Endothelial cell of umbilical vein (primary cell): ENCODE measurements around the gene EXOC6. TPM values are rescaled to one million over a fixed set of nuclear protein-coding genes. Genes with fewer than 3 reads are reported as not detected.
A peak's percentile ranks its signal among the peaks of the same experiment; 100 is the strongest.

Experiments
- BruUV-seq: library from RNA; stranded (reverse); fragments of 400-500 nt; replicated peaks from 2 replicates; lab custom pipeline; 2021; lab: Mats Ljungman, UMichigan
- CTCF ChIA-PET: fragments of 300-600, 350-600 bp; sonication (Branson Sonifier 250); formaldehyde crosslinking; loops from one replicate; lab custom pipeline; 2021; ENCODE audit warnings: antibody characterized with exemption, inconsistent platforms; lab: Charles Lee
- POLR2A ChIA-PET: fragments of 300-600, 350-600 bp; sonication (Branson Sonifier 250); formaldehyde crosslinking; loops from one replicate; lab custom pipeline; 2021; ENCODE audit warnings: antibody characterized with exemption, inconsistent platforms; lab: Charles Lee
- DNase-seq: peaks from one replicate; pipeline ENCODE4 v3.0.0-alpha.2; 2011; ENCODE audit warnings: low read depth, low spot score
- FAIRE-seq: peaks from 2 replicates; lab custom pipeline; 2011; peaks lifted over from hg19 to GRCh38; lab: Jason Lieb, UNC
- H2AFZ ChIP-seq: 2 replicates; pipeline ENCODE4 v1.6.0; 2012; ENCODE audit warnings: low read depth, low read length, control low read depth, inconsistent platforms
- H3K27ac ChIP-seq: 2 replicates; pipeline ENCODE4 v1.5.1; 2011; ENCODE audit warnings: low read depth, mild to moderate bottlenecking, control low read depth, low read length, moderate library complexity; ENCODE audit not compliant: insufficient read depth
- H3K27me3 ChIP-seq, 2 experiments: 2 replicates each; pipeline versions ENCODE4 v1.6.0 to v1.6.1; 2011; ENCODE audit warnings: low read length in 2 of 2, mixed read lengths in 1 of 2; ENCODE audit not compliant: control insufficient read depth in 2 of 2, insufficient read depth in 2 of 2
- H3K36me3 ChIP-seq, 2 experiments: 2 replicates in 1 of 2; 3 replicates in 1 of 2; pipeline ENCODE4 v1.5.1; 2011; ENCODE audit warnings: low read length in 2 of 2, mild to moderate bottlenecking in 1 of 2, moderate library complexity in 1 of 2; ENCODE audit not compliant: control insufficient read depth in 2 of 2, insufficient read depth in 2 of 2; ENCODE audit errors: extremely low read depth in 1 of 2
- H3K4me1 ChIP-seq: 3 replicates; pipeline ENCODE4 v1.5.1; 2011; ENCODE audit warnings: mild to moderate bottlenecking, low read length; ENCODE audit not compliant: control insufficient read depth, insufficient read depth; ENCODE audit errors: extremely low read depth
- H3K4me2 ChIP-seq: 2 replicates; pipeline ENCODE4 v1.6.1; 2011; ENCODE audit warnings: low read length, control low read depth, mixed read lengths; ENCODE audit not compliant: insufficient read depth
- H3K4me3 ChIP-seq, 3 experiments: fragments of 200-600 bp in 1 of 3; sonication (generic), shearing (Covaris generic) in 1 of 3; replicated peaks in 1 of 3; 2 replicates each; pipeline ENCODE4 v1.5.1; 2011 to 2016; ENCODE audit warnings: control low read depth in 3 of 3, low read length in 3 of 3, mild to moderate bottlenecking in 2 of 3, inconsistent platforms in 1 of 3, low read depth in 1 of 3, moderate library complexity in 1 of 3; ENCODE audit not compliant: insufficient read depth in 1 of 3
- H3K79me2 ChIP-seq: 2 replicates; pipeline ENCODE4 v1.6.0; 2012; ENCODE audit warnings: low read length, inconsistent platforms; ENCODE audit not compliant: control insufficient read depth, insufficient read depth
- H3K9ac ChIP-seq: replicated peaks from 2 replicates; pipeline ENCODE3; 2011; ENCODE audit warnings: low read length, control low read depth; ENCODE audit not compliant: insufficient read depth; ENCODE audit errors: extremely low read depth
- H3K9me1 ChIP-seq: replicated peaks from 3 replicates; pipeline ENCODE4 v1.6.0; 2011; ENCODE audit warnings: mild to moderate bottlenecking, low read length; ENCODE audit not compliant: control insufficient read depth, insufficient read depth; ENCODE audit errors: extremely low read depth
- H3K9me3 ChIP-seq: replicated peaks from 2 replicates; pipeline ENCODE4 v1.5.1; 2012; ENCODE audit warnings: low read length, inconsistent platforms; ENCODE audit not compliant: control insufficient read depth, insufficient read depth
- H4K20me1 ChIP-seq: replicated peaks from 2 replicates; pipeline ENCODE3; 2011; ENCODE audit warnings: mild to moderate bottlenecking, low read length; ENCODE audit not compliant: control insufficient read depth, insufficient read depth; ENCODE audit errors: extremely low read depth
- FOS ChIP-seq: IDR thresholded peaks from 2 replicates; pipeline ENCODE4 v1.6.1; 2011; ENCODE audit warnings: mild to moderate bottlenecking, low read length, moderate library complexity, borderline replicate concordance; ENCODE audit not compliant: insufficient read depth
- MYC ChIP-seq: IDR thresholded peaks from one replicate; pipeline ENCODE4 v1.6.1; 2011; ENCODE audit warnings: mild to moderate bottlenecking, low read depth, low read length
- dilution Hi-C: fragments of 300-500 bp; cut with MboI; formaldehyde crosslinking; loops from one replicate; pipeline ENCODE4 v1.15.0; 2019; ENCODE audit warnings: low sequenced_read_pairs; ENCODE audit not compliant: extremely low pct_ligation_motif_present
- intact Hi-C: fragments of 100-400 bp; cut with micrococcal nuclease; formaldehyde crosslinking; loops from one replicate; pipeline ENCODE4 v1.10.0; 2022
- polyA plus RNA-seq, 4 experiments: library from polyadenylated mRNA; depleted of rRNA in 3 of 4; stranded (reverse) in 3 of 4; unstranded in 1 of 4; fragments of >200 nt; gene quantifications; 2 replicates each; pipeline versions ENCODE4 v1.2.1 to v1.2.3, GENCODE V29; 2011 to 2012; ENCODE audit warnings: missing spikeins in 1 of 4
- total RNA-seq: library from RNA; stranded (reverse); gene quantifications from 2 replicates; pipeline ENCODE4 v1.2.3, GENCODE V29; 2021
- TF ChIP-seq, protein P1 (sequence below), 2 donors: IDR thresholded peaks; 1 replicate in 1 of 2; 2 replicates in 1 of 2; pipeline ENCODE4 v1.5.1; 2011; ENCODE audit warnings: low read length in 2 of 2, mild to moderate bottlenecking in 2 of 2, moderate library complexity in 2 of 2, control low read depth in 1 of 2, inconsistent platforms in 1 of 2, low read depth in 1 of 2; ENCODE audit not compliant: insufficient read depth in 1 of 2; ENCODE audit errors: extremely low read depth in 1 of 2

EXOC6 gene
- total and polyA plus RNA-seq, 2 donors (not counting 3 experiments of a cell fraction or from before 2014, with no cell fraction given): 72.6 to 108 TPM

GRCh38 chr10:92849234-92849525, 860 bp downstream of the EXOC6 start:
- Histone ChIP-seq H3K9me1 (peaks cover 2% of the 10 kb centered on the region), H3K27ac (no peak overlapping the region), H3K9me3 (no peaks in the 10 kb centered on the region), H4K20me1 (no peaks in the 10 kb centered on the region), H2AFZ (no peak overlapping the region), H3K9ac (peak overlapping the region; percentile 56), H3K27me3 (no peaks in the 10 kb centered on the region), H3K36me3 (peaks cover 6 to 18% of the 10 kb centered on the region in 2 experiments), H3K79me2 (peaks cover 50% of the 10 kb centered on the region), H3K4me1 (peaks cover 26% of the 10 kb centered on the region), H3K4me2 (peak overlapping the region; percentile 98), H3K4me3 (peak overlapping the region; percentile 77 to 85 (median 83))
- ChIA-PET CTCF (interaction anchor here (1.0 to 3.8 kb wide), 12 partner anchors 11 to 332 kb away, joined by 3 to 33 read pairs (median 6); no protein-coding TSS in a partner anchor), POLR2A (no interaction called here)
- intact Hi-C loops (loop anchor here (1.0 to 10.0 kb wide), 2 partner anchors 31 to 216 kb away; partner anchors contain the start of gene CYP26C1), dilution Hi-C loops (no loop called here)
- FAIRE-seq (no peak), DNase-seq (peak; percentile 55)
- TF ChIP-seq, protein P1, sequence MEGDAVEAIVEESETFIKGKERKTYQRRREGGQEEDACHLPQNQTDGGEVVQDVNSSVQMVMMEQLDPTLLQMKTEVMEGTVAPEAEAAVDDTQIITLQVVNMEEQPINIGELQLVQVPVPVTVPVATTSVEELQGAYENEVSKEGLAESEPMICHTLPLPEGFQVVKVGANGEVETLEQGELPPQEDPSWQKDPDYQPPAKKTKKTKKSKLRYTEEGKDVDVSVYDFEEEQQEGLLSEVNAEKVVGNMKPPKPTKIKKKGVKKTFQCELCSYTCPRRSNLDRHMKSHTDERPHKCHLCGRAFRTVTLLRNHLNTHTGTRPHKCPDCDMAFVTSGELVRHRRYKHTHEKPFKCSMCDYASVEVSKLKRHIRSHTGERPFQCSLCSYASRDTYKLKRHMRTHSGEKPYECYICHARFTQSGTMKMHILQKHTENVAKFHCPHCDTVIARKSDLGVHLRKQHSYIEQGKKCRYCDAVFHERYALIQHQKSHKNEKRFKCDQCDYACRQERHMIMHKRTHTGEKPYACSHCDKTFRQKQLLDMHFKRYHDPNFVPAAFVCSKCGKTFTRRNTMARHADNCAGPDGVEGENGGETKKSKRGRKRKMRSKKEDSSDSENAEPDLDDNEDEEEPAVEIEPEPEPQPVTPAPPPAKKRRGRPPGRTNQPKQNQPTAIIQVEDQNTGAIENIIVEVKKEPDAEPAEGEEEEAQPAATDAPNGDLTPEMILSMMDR (IDR thresholded peaks at IDR 0.05; ENCODE audit: extremely low read depth in 1 of 2, insufficient read depth in 1 of 2, low read depth in 1 of 2, low read length in 2 of 2): no peak
- no TSS peak for BruUV-seq

DNA sequence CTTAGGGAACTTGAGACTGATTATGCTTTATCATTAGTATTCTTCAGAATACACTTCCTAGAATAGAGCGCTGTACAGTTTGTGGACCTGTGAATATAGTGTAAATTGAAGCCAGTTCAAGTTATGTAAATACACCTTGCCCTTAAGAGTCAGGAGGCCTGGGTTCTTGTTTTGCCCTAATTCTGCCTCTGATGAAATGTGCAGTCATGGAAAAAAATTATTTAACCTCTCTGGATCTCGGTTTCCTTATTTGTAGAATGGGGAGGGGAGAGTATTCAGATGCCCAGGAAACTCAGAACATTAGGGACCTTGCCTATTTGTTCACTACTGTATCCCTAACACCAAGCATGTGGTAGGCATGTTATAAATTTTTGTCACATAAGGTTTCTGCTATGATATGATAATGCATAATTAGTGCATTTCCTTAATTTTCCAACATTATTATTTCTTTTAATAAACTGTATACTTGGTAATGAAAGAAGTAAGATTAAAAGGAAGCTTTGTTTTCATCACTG, 1.3 kb downstream of the EXOC6 start:
- no peak for FAIRE-seq
- Histone ChIP-seq H3K79me2 (peaks cover 52% of the 10 kb centered on the region), H3K27ac (no peak overlapping the region), H3K36me3 (peaks cover 2 to 16% of the 10 kb centered on the region in 2 experiments), H3K4me1 (peaks cover 24% of the 10 kb centered on the region), H3K27me3 (no peaks in the 10 kb centered on the region), H3K4me3 (peak overlapping the region; percentile 77 to 85 (median 83)), H3K9me3 (no peaks in the 10 kb centered on the region), H4K20me1 (no peaks in the 10 kb centered on the region), H3K4me2 (peak overlapping the region; percentile 98), H2AFZ (no peak overlapping the region), H3K9me1 (peaks cover 2% of the 10 kb centered on the region), H3K9ac (peak overlapping the region; percentile 56)
- POLR2A ChIA-PET: no interaction called here
- intact Hi-C loops: loop anchor here (1.0 to 10.0 kb wide), 2 partner anchors 31 to 215 kb away; partner anchors contain the start of gene CYP26C1
- BruUV-seq: TSS peak; percentile 32
- CTCF ChIA-PET: interaction anchor here (0.7 to 3.8 kb wide), 11 partner anchors 8 to 43 kb away, joined by 3 to 33 read pairs (median 7); no protein-coding TSS in a partner anchor
- dilution Hi-C loops: no loop called here
- TF ChIP-seq MYC: no peak
- TF ChIP-seq FOS: no peak
- peak; percentile 45 for DNase-seq
